GM21786 (cell line): ENCODE measurements around the gene AGPAT4.

ENCODE experiments used
- ATAC-seq: cut with Tn5 transposase; IDR thresholded peaks from one replicate; pipeline ENCODE4 v1.9.1; 2021; ENCODE audit not compliant: unreplicated experiment

Gene AGPAT4

GRCh38 chr6:161169696-161170095 is 104.2 kb downstream of the AGPAT4 start:
- ATAC-seq: no peak

GRCh38 chr6:161169035-161169434 is 104.8 kb downstream of the AGPAT4 start:
- no peak for ATAC-seq

GRCh38 chr6:161168281-161168891 is 105.5 kb downstream of the AGPAT4 start:
- ATAC-seq: no peak

GRCh38 chr6:161166677-161167076 is 107.2 kb downstream of the AGPAT4 start:
- no peak for ATAC-seq

- no peak for ATAC-seq
These were observed 107.7 kb downstream of the AGPAT4 start for GRCh38 chr6:161166176-161166575.

- ATAC-seq: no peak
These were observed 109.7 kb downstream of the AGPAT4 start for GRCh38 chr6:161164182-161164625.

GRCh38 chr6:161163466-161164181 is 110.2 kb downstream of the AGPAT4 start:
- no peak for ATAC-seq

- no peak for ATAC-seq
These were observed 111.1 kb downstream of the AGPAT4 start for GRCh38 chr6:161162722-161163121.

- ATAC-seq: no peak
These were observed 111.8 kb downstream of the AGPAT4 start for GRCh38 chr6:161161889-161162624.

- no peak for ATAC-seq
These were observed 112.7 kb downstream of the AGPAT4 start for GRCh38 chr6:161161121-161161520.

- no peak for ATAC-seq
These were observed 119.0 kb downstream of the AGPAT4 start for GRCh38 chr6:161154796-161155335.

GRCh38 chr6:161153725-161154124 is 120.1 kb downstream of the AGPAT4 start:
- no peak for ATAC-seq

- ATAC-seq: no peak
These were observed 120.8 kb downstream of the AGPAT4 start for GRCh38 chr6:161152907-161153662.

- ATAC-seq: no peak
These were observed 121.4 kb downstream of the AGPAT4 start for GRCh38 chr6:161152527-161152862.

- no peak for ATAC-seq
These were observed 122.0 kb downstream of the AGPAT4 start for GRCh38 chr6:161151660-161152526.

GRCh38 chr6:161151059-161151645 is 122.7 kb downstream of the AGPAT4 start:
- no peak for ATAC-seq

GRCh38 chr6:161150566-161150965 is 123.3 kb downstream of the AGPAT4 start:
- no peak for ATAC-seq

GRCh38 chr6:161150136-161150535 is 123.7 kb downstream of the AGPAT4 start:
- ATAC-seq: no peak

- ATAC-seq: no peak
These were observed 130.0 kb downstream of the AGPAT4 start for GRCh38 chr6:161143663-161144430.
